HK-2 (cell line): ENCODE measurements around the gene ASTN2.

Experiments used
- DNase-seq: peaks from one replicate; pipeline ENCODE4 v3.0.0-alpha.2; 2018; ENCODE audit not compliant: unreplicated experiment

ASTN2 gene

DNA sequence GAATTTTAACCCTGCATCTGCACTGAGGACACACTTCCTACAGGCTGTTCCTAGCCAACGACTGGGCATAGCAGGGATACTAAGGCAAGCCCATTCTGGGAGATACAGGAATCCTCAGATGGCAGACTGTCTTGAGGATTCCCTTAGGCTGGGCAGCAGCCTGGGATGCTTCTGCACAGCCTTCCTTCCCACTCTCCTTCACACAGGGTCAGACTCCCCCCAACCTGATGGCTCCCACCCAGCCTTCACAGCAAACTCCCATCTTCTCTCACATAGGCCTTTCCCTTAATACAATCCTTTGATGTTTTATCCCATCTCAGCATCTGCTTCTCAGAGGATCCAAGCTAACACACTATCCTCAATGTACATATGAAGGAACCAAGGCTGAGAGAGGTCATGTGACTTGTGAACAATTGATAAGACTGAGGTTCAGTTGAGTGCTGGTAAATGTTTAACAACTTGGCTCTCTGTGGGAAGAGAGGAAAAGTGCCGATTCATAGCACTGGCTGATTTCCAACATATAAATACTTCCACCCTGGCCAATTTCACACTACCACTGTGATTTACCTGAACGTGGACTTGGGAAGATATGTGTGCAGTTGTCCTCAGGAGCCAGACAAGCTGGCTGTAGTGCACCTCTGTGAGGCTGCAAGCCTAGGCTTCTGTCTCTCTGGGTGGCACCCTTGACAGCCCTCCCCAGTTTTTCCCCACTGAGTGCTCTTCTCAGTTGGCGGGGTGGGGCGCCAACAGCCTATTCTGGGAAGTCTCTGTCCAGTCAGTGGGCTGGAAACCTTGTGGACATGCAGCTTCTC, 848.0 kb downstream of the ASTN2 start:
- peak; percentile 34 for DNase-seq

DNA sequence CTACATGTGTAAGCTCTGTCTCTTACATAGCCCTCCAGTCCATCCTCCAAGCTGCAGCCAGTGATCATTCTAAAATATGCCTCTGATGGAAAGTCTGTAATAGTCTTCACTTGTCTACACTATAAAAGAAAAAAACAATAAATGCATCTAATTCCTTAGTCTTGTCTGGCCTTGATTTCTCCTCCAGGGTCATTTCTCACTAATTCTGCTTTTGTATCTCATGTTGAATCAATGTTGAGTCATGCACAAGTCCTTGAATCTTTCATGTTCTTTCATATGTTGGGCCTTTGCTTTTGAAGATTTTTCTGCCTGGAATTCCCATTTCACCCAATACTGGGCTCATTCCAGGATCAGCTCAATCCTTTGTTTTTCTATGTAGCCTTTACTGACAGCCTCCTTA, 848.9 kb downstream of the ASTN2 start:
- DNase-seq, result no peak

DNA sequence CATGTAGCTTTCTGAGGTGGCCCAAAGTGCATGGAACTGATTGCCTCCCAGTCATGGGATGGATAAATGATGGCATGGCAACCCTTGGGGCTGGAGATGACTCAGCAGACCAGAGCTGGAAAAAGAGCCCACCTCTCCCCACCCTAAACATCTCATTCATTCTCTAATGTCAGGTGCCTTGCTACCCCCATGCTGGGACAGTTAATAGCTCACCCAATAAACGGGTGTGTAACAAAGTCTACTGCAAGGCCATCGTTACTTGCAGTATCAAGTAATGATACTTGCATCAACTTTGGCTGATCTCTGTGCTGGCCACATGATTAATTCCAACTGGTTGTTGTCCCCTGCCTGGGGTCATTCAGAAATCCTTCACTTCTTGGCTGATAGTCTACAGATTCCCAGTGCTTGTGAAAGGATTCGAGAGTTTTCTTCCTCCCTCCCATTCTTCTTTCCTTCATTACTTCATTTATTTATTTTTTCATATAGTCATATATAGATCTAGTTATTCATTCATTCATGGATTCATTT, 850.5 kb downstream of the ASTN2 start:
- no peak for DNase-seq

DNA sequence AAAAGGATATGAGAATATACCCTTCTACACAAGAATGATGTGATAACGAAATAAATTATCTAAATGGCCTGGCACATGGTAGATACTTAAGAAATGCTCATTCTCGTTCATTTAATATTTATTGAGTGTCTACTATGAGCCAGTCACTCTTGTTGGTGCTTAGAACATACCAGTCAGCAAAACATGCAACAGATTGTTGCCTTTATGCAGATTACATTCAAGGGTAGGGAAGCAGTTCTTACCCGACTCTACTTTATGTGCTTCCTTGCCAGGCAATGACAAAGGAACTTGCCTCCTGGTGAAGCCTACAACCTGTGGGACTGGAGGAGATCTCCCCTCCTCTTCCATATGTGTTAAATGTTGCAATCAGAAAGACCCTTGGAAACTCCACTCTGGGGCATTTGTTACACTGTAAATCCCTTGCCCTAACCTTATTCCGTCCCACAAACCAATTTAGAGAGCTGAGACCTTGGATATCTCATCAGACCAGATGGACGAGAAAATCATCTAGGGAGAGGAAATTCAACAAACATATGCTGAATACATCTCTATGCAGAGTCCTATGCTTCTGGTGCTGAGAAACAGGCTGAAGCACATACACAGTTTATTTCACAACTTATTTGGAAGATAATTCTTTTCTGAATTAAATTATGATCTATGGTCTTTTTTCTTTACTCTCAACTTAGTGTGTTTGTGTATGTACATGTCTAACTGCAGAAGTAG, 855.9 kb downstream of the ASTN2 start:
- no peak for DNase-seq

DNA sequence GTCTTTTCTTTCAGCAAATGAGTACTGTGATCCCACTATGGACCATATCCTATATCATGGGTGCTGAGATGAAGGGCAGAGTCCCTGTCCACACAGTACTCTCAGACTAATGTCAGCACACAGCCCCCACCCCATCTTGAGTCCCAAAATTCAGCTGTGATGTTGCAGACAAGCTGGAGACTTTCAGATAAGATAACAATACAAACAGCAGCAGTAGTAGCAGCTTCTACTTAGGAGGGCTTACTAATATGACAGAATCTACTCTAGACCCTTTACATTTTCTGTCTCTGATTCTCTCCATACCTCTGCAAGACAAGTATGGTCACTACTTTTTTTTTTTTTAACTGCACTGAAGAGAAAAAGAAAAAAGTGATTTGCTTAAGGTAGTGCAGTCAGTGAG, 856.8 kb downstream of the ASTN2 start:
- DNase-seq, result no peak

DNA sequence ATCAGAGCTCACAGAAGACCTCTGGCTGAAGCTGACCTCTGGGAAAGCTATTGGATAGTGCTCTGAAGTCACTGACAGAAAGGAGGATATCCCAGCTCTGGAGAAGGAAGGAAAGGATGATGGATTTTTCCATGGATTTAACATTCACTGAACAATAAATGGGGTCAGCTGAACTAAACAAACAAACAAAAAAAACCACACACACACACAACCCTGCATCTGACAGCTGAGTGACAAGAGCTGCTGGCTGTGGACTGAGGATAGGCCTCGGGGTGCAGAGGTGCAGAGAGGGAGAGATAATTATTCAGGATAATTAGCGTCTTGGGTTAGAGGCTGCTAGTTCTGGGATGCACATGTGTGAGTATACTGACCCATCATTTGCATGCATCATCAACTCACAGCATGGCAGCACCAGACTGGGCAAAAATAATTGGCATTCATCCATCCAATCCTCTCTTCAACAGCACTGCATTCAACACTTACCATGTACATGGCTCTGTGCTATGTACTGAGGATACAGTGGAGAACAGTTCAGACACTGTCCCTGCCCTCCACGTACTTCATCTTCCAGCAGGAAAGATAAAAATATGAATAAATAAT, 859.2 kb downstream of the ASTN2 start:
- no peak for DNase-seq

DNA sequence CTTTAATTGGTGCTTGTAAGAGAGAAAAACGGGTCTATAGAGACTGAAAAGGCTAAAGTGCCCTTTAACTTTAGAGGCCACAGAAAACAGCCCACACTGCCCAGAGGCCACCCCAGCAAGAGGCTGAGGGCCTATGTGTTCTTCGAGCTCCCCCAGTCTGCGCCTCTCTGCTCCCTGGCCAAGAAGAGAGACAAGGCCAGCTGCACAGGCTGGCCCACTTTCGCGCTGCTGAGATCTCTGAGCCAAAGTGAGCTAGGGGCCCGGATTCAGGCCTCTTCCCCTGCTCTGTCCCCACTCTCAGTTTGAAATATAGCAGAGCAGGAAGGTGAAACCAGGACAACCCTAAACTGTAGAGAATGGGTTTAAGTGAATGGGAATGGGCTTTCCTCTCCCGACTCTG, 859.7 kb downstream of the ASTN2 start:
- DNase-seq, result no peak

DNA sequence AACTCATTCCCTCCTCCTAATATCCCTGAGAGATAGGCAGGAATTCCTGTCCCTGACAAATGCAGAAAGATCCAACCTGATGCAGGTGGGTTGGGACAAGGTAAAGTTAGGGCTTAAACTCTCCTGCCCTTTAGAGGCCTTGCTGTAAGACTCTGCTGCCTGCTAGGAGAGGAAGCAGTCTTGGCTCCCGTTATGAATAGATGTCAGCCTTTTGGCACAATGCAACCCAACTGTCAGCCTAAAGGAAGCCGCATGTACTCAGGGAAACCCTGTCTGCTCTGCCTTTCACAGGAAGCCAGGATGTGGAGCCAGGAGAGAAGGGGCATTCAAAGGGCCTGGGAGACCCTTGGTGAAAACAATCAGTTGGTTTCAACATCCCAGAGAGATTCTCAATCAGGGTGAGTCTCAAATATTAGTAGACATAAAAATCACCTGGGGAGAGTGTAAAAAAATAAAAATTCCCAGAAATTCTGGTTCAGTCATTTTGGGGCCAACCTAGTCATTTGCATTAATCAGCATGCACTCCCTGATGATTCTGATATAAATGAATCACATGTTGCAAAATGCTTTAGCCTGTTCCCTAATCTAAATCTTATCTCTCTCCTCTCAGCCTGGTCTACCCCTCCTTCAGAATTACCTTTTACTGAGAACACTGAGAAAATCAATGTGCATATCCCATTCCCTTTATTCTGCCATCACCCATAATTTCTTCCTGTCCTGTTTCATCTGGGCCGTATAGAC, 864.0 kb downstream of the ASTN2 start:
- DNase-seq, result no peak

DNA sequence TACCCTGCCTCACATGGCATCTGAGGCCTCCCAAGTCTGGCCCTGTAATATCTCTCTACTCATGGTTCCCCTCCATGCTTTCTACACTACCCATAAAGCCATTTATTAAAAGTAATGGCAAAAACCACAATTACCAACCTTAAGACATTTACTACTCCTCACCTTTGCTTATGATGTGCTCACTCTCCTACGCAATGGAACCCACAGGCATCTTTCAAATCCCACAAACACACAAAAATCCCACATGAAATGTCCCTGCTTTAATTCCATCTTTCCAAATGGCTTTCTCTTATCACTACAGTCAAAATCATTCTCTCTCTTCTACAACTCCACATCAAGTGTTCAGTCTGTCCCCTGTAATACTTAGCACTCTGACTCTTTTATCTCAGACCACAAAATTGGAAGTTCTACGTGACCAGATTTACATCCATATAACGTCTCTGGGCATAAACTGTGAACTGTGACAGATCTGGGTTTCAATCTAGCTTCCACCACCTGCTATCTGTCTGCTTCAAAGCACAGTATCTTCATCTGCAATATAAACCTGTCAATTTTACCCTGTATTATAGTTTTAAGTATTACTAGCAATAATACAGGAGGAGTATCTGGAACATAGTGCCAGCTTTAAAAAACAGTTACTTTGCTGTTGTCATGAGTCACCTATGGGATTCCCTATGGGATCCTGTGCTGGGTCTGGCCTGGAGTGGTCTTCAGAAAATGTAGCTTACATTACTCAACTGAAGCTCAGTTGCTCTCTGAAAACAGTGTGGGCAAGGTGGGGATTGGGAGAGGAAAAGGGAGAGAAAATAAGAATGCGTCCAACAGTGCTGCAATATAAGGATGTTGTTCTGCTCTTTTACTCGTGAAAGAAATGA, 864.8 kb downstream of the ASTN2 start:
- no peak for DNase-seq

DNA sequence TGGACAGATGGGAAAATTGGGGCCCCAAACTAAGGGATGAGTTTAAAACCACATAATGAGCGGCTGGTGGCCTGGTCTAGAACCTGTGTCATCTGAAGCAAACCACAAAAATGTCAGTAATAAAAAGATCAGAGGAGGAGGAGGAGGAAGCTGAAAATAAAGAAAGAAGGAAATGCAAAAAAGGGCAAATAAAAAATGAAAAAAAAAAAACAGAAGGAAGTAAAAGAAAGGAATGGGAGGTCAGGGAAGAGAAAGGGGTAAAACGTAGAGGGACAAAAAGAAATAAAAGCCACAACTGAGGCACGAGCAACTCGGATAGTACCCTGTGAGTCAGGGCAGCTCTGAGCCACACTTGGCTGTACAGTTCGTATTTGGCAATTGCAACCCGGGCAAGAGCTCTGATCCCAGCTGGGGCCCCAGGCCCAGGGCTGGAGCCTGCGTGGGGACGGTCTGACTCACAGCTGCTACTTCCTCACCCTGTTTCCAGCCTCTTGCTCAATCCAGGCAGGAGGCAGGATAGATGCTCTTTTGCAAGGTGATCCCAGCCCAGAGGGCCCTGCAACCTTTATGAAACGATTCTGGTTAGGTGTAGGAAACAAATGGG, 865.7 kb downstream of the ASTN2 start:
- peak; percentile 88 for DNase-seq

DNA sequence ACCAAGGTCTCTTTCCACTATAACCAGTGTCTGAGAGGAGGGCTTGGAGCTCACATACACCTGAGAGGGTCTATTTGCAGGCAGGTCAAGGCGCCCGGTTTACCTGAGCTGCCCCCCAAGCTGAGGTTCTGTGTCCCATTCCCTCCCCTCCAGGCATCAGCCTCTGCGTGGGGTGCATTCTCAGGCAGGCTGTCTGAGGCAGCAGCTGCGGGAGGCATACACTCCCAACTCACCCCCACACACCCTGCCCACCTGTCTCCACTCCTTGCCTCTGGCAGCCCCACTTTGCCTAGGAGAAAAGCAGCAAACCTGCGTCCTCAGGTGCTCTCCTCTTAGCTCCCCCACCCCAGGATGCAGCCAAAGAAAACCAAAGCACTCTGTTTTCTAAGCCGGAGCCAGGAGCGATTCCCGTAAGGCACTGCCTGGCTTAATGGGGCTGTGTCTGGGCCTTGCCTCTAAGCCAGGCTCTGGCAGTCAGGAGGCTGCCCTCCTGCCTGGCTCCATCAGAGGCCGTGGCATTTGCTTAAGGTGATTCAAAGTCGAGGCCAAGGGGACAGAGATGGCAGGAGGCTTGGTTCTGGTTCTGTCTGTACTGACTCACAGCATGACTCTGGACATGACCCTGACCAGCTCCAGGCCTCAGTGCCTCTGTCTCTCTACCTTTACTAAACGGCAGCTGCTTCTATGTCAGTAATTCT, 867.0 kb downstream of the ASTN2 start:
- no peak for DNase-seq

DNA sequence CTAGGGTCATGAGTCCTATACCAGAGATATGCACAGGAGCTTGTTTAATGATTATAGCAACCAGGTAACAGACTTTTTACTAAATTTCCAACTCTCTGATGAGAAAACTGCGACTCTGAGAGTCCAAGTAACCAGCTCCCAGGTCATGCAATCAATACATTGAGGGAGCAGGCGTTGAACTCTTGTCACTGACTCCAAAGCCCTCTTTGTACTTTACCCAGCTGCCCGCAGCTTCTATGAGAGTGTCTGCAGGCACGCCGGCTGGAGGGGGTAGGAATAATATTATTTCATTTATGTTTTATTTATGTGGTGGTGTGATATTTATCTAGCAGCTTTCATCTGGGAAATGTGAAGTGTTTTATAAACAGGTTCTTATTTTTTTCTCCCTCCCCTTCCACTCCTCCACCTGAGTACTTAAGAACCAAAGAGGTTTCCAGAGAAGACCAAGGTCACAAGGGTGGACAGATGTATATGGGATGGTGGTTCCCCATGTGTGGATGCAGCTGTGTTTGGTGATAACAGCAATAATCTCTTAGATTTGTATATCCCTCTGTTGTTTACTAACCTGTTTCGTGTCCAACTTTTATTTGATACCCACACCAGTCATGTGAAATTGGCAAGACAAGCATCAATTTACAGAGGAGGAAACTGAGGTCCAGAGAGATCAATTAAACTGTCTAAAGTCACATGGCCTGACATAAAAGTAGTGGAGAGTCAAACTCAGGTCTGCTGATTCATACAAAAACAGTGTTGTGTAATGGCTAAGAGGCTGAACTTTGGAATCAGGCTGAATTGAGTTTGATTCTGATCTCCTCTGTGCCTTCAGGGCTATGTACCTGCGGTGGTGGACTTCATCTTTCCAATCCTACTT, 867.9 kb downstream of the ASTN2 start:
- no peak for DNase-seq

DNA sequence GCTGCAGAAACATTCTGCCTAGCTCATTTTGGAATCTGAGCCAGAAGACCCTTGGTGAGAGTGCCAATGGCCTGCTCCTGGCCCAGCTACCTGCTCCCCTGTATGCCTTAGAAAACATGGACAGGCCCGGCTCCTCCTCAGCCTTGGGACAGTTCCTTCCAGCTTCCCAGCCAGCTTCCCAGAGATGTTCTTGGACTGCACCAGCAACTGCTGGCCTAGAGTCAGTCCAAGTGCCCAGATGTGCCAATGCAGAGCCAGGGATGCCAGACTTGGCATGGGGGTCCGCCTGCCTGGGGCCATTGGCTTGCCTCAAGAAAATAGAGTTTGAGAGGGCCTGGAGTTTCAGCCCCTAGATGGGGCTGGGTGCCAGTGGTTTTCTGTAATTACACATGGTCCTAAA, 870.0 kb downstream of the ASTN2 start:
- DNase-seq, result no peak

DNA sequence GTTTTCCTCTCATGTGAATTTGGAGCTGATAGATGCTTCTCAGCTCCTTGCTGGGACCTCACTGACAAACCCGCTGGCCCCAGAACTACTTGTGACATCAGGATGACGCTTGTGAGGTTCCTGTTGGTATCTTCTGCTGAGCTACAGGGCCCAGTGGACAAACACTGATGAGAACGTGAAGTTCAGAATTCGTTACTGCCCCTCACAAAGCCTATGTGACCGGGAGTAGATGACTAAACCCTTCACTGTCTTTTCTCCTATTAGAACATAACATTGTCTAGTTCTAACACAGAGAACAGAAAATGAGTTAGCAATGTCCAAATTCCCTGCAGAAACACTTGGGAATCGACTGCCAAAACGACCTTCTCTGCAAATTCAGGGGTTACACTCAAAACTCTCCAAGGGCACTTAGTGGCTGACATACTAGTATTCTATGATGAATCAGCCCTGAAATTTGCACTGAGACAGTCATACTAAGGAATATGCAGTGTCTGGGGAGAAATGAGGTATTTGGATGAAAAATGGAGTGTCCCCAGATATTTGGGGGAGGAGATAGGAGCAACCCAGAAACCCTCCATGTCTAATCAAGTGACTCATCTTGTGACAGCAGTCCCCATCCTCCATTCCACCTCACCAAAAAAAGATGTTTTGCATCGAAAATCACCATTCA, 871.0 kb downstream of the ASTN2 start:
- no peak for DNase-seq

DNA sequence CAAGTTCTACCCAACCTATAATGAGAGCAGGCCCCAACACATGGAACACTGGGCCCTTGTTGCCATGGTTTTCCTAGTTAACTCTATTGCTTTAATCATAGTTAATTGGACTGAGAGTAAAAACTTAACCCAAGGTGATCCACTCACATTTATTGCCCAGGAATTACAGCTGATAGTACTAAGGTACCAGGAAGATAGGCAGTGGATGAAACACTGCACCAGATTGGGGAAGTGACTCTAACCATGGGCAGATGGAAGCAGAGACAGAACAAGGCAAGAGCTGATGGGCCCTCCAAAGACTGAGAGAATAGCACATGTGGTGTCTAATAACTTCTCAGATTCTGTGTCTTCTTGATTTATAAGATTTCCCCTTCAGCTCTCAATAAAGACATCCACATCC, 873.5 kb downstream of the ASTN2 start:
- DNase-seq, result no peak

DNA sequence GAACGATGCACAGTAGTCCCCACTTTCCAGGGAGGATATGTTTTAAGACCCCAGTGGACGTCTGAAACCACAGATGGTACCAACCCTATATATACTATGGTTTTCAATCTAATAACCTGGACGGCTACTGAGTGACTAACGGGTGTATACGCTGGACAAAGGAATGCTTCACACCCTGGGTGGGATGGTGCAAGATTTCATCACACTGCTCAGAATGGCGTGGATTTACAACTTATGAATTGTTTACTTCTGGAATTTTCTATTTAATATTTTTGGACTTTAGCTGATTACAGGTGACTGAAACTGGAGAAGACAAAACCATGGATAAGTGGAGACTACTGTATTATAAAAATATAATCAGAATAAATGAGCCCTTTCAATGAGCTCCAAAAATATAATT, 875.3 kb downstream of the ASTN2 start:
- no peak for DNase-seq

DNA sequence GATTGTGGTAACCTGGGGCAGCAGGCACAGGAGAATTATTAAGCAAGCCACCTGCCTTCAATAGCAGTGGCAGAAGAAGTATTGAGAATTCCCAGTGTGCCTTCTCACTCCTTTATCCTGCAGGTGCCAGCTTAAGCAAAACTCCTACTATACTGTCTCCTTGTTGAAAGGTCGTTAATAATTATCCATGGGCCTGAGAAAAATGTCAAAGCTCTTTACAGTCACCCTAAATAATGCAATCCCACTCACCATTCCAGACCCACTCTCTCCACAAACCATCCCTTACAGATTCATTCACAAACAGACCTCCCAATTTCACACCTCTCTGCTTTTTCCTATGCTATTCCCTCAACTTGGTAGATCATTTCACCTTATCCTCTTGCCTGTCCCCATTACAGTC, 889.2 kb downstream of the ASTN2 start:
- no peak for DNase-seq

DNA sequence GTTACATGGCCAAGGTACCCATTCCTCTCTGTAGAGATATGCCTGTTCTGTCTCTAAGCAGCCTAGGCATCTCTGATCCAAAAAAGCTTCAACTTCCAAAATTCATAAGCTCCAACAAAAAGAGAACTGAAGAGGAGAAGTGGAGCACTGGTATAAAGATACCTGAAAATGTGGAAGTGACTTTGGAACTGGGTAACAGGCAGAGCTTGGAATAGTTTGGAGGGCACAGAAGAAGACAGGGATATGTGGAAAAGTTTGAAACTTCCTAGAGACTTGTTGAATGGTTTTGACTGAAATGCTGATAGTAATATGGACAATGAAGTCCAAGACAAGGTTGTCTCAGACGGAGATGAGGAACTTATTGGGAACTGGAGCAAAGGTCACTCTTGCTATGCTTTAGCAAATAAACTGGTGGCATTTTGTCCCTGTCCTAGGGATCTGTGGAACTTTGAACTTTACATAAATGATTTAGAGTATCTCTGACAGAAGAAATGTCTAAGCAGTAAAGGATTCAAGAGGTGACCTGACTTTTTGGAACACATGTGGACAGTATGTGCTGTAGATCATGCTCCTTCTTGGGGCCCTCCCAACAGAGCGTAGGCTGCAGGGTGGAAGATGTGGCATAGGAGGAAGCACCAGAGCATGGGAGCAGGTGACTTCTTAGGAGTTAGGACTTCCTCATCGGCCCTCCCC, 889.9 kb downstream of the ASTN2 start:
- DNase-seq, result no peak
